Keratinocyte (primary cell): ENCODE measurements around the gene FOXP4. TPM values are rescaled to one million over a fixed set of nuclear protein-coding genes. Genes with fewer than 3 reads are reported as not detected.

Source experiments
- DNase-seq: peaks from one replicate; pipeline ENCODE4 v3.0.0-alpha.2; 2011; ENCODE audit warnings: low read depth, missing footprints, low spot score
- FAIRE-seq: peaks from 2 replicates; lab custom pipeline; 2011; peaks lifted over from hg19 to GRCh38; lab: Jason Lieb, UNC
- H2AFZ ChIP-seq: 2 replicates; pipeline ENCODE4 v1.6.0; 2012; ENCODE audit warnings: low read length, control low read depth, inconsistent platforms; ENCODE audit not compliant: control insufficient read depth
- H3K27ac ChIP-seq: 2 replicates; pipeline ENCODE4 v1.5.1; 2011; ENCODE audit warnings: low read length; ENCODE audit not compliant: control insufficient read depth, insufficient read depth
- H3K27me3 ChIP-seq: 3 replicates; pipeline ENCODE4 v1.6.0; 2011; ENCODE audit warnings: low read length; ENCODE audit not compliant: control insufficient read depth, insufficient read depth; ENCODE audit errors: extremely low read depth
- H3K36me3 ChIP-seq, 2 experiments: 2 replicates in 1 of 2; 3 replicates in 1 of 2; pipeline ENCODE4 v1.5.1; 2011; ENCODE audit warnings: low read length in 2 of 2, mild to moderate bottlenecking in 1 of 2; ENCODE audit not compliant: control insufficient read depth in 2 of 2, insufficient read depth in 2 of 2; ENCODE audit errors: extremely low read depth in 1 of 2
- H3K4me1 ChIP-seq: 3 replicates; pipeline ENCODE4 v1.5.1; 2011; ENCODE audit warnings: low read length; ENCODE audit not compliant: control insufficient read depth, insufficient read depth; ENCODE audit errors: extremely low read depth
- H3K4me2 ChIP-seq: 3 replicates; pipeline ENCODE4 v1.6.0; 2011; ENCODE audit warnings: low read depth, low read length; ENCODE audit not compliant: control insufficient read depth, insufficient read depth; ENCODE audit errors: extremely low read depth
- H3K4me3 ChIP-seq, 3 experiments: fragments of 200-600 bp in 1 of 3; sonication (generic) in 1 of 3; 2 replicates in 2 of 3; 3 replicates in 1 of 3; pipeline ENCODE4 v1.5.1; 2011 to 2016; ENCODE audit warnings: low read length in 3 of 3, mild to moderate bottlenecking in 3 of 3, control low read depth in 2 of 3, inconsistent platforms in 1 of 3, low read depth in 1 of 3, mixed read lengths in 1 of 3, mixed run types in 1 of 3, moderate library complexity in 1 of 3; ENCODE audit not compliant: control insufficient read depth in 2 of 3, insufficient read depth in 2 of 3; ENCODE audit errors: extremely low read depth in 1 of 3
- H3K79me2 ChIP-seq: 2 replicates; pipeline ENCODE4 v1.6.0; 2012; ENCODE audit warnings: low read length; ENCODE audit not compliant: control insufficient read depth, insufficient read depth
- H3K9ac ChIP-seq: 3 replicates; pipeline ENCODE4 v1.6.0; 2011; ENCODE audit warnings: low read length; ENCODE audit not compliant: control insufficient read depth, insufficient read depth; ENCODE audit errors: extremely low read depth
- H3K9me1 ChIP-seq: 3 replicates; pipeline ENCODE4 v1.6.0; 2011; ENCODE audit warnings: low read length; ENCODE audit not compliant: control insufficient read depth, insufficient read depth; ENCODE audit errors: extremely low read depth
- H3K9me3 ChIP-seq: 2 replicates; pipeline ENCODE4 v1.5.1; 2012; ENCODE audit warnings: low read depth, low read length; ENCODE audit not compliant: control insufficient read depth
- H4K20me1 ChIP-seq: 3 replicates; pipeline ENCODE4 v1.6.0; 2011; ENCODE audit warnings: low read length; ENCODE audit not compliant: control insufficient read depth, insufficient read depth; ENCODE audit errors: extremely low read depth
- CTCF ChIP-seq, 3 experiments: IDR thresholded peaks in 1 of 3; conservative IDR thresholded peaks in 1 of 3; optimal IDR thresholded peaks in 1 of 3; 2 replicates in 2 of 3; 3 replicates in 1 of 3; pipeline versions ENCODE3 to v1.5.1; 2011; ENCODE audit warnings: low read length in 3 of 3, mild to moderate bottlenecking in 3 of 3, moderate library complexity in 2 of 3, control low read depth in 1 of 3, inconsistent platforms in 1 of 3; ENCODE audit not compliant: insufficient read depth in 2 of 3; ENCODE audit errors: extremely low read depth in 1 of 3
- EZH2 ChIP-seq: IDR thresholded peaks from one replicate; pipeline ENCODE4 v1.6.1; 2012; ENCODE audit warnings: inconsistent platforms, mild to moderate bottlenecking, low read length, moderate library complexity
- dilution Hi-C: fragments of 300-500 bp; cut with MboI; formaldehyde crosslinking; loops from one replicate; pipeline ENCODE4 v1.7.0; 2020; ENCODE audit warnings: low sequenced_read_pairs; ENCODE audit not compliant: extremely low pct_ligation_motif_present
- polyA plus RNA-seq, 5 experiments: library from polyadenylated mRNA; depleted of rRNA in 3 of 5; stranded (reverse) in 3 of 5; stranded (forward) in 1 of 5; unstranded in 1 of 5; fragments of >200 nt; gene quantifications; 1 replicate in 1 of 5; 2 replicates in 3 of 5; 3 replicates in 1 of 5; pipeline versions ENCODE4 v1.2.1 to v1.2.3, GENCODE V29; 2011 to 2012; ENCODE audit warnings: missing spikeins in 2 of 5, low read depth in 1 of 5, low replicate concordance in 1 of 5

The FOXP4 gene
- polyA plus RNA-seq, 1 donor (not counting 4 experiments of a cell fraction or from before 2014, with no cell fraction given): 1.1 TPM

- Histone ChIP-seq H3K4me1 (peaks cover 8% of the 10 kb centered on the region), H3K27me3 (no peaks in the 10 kb centered on the region), H3K79me2 (no peaks in the 10 kb centered on the region), H3K4me3 (no peak overlapping the region), H4K20me1 (no peaks in the 10 kb centered on the region), H3K9ac (no peak overlapping the region), H3K9me1 (peaks cover 3% of the 10 kb centered on the region), H3K9me3 (no peaks in the 10 kb centered on the region), H3K4me2 (no peak overlapping the region), H3K36me3 (peaks cover 7 to 10% of the 10 kb centered on the region in 2 experiments), H3K27ac (no peak overlapping the region), H2AFZ (no peak overlapping the region)
- no peak for TF ChIP-seq CTCF (optimal IDR thresholded peaks at IDR 0.05 in 1 of 3, IDR thresholded peaks at IDR 0.05 in 1 of 3, conservative IDR thresholded peaks at IDR 0.05 in 1 of 3; ENCODE audit: extremely low read depth in 1 of 3, insufficient read depth in 2 of 3, low read length in 3 of 3)
- TF ChIP-seq EZH2: no peak
- dilution Hi-C loops: no loop called here
- no peak for DNase-seq
- FAIRE-seq: no peak
Measured at GRCh38 chr6:41573276-41573675, 27.1 kb downstream of the FOXP4 start.

- dilution Hi-C loops: no loop called here
- H3K9me3 ChIP-seq: no peaks in the 10 kb centered on the region
- peaks cover 13% of the 10 kb centered on the region for H3K4me1 ChIP-seq
- no peaks in the 10 kb centered on the region for H4K20me1 ChIP-seq
- no peaks in the 10 kb centered on the region for H3K27me3 ChIP-seq
- TF ChIP-seq CTCF (optimal IDR thresholded peaks at IDR 0.05 in 1 of 3, IDR thresholded peaks at IDR 0.05 in 1 of 3, conservative IDR thresholded peaks at IDR 0.05 in 1 of 3; ENCODE audit: extremely low read depth in 1 of 3, insufficient read depth in 2 of 3, low read length in 3 of 3) (no peak), EZH2 (no peak)
- H2AFZ ChIP-seq: no peak overlapping the region
- H3K4me3 ChIP-seq: no peak overlapping the region
- H3K36me3 ChIP-seq: peaks cover 5 to 6% of the 10 kb centered on the region in 2 experiments
- H3K9me1 ChIP-seq: peaks cover 5% of the 10 kb centered on the region
- no peak overlapping the region for H3K4me2 ChIP-seq
- no peak overlapping the region for H3K27ac ChIP-seq
- no peak for FAIRE-seq
- no peaks in the 10 kb centered on the region for H3K79me2 ChIP-seq
- no peak for DNase-seq
- no peak overlapping the region for H3K9ac ChIP-seq
Measured at GRCh38 chr6:41573985-41574384, 27.8 kb downstream of the FOXP4 start.
